AML-193 (cell line): ENCODE results near the gene CDCA7L.
A peak's percentile ranks its signal among the peaks of the same experiment; 100 is the strongest.

ENCODE experiments used
- DNase-seq, 2 experiments: peaks; one replicate each; lab custom pipeline; 2025; lab: John Stamatoyannopoulos, UW

The CDCA7L gene, protein sequence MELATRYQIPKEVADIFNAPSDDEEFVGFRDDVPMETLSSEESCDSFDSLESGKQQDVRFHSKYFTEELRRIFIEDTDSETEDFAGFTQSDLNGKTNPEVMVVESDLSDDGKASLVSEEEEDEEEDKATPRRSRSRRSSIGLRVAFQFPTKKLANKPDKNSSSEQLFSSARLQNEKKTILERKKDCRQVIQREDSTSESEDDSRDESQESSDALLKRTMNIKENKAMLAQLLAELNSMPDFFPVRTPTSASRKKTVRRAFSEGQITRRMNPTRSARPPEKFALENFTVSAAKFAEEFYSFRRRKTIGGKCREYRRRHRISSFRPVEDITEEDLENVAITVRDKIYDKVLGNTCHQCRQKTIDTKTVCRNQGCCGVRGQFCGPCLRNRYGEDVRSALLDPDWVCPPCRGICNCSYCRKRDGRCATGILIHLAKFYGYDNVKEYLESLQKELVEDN

DNA sequence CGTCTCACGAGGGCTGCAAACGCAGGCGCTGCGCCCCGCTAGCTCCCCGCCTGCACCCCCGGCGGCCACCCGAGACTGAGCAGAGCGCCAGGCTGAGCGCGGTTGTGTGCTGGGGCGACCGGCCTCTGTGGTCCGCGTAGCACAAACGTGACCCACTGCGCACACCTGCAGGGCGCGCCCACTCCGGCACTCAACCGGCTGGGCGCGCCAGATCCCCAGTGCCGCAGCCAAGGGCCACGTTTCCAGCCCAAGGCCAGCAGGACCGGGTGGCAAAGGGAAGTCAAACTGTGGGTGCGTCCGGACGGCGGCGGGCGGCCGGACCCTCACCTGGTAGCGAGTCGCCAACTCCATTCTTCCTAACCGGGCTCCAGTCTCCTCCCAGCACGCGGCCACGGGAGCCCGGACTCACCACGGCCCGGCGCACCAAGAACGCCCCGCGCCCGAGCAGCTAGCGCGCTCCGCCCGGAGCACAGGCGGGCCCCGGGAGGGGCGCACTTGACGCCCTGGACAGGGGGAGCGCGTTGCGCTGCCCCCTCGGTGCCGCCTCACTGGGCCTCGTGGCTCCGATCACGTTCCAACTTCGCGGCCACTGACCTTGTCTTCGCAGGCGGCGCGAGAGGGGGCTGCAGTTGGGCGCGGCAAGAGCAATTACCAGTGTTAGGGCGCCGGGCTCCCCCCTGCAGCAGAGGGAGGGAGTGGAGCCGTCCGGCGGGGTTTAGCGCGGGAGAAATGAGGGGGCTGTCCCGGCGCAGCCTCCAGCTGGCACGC is at the start of gene CDCA7L:
CDCA7L (minus strand) TSS at position 446 of the 768 bp plus-strand sequence; CDS start at position 351, 95 bp downstream.
- peak; percentile 76 to 80 for DNase-seq

DNA sequence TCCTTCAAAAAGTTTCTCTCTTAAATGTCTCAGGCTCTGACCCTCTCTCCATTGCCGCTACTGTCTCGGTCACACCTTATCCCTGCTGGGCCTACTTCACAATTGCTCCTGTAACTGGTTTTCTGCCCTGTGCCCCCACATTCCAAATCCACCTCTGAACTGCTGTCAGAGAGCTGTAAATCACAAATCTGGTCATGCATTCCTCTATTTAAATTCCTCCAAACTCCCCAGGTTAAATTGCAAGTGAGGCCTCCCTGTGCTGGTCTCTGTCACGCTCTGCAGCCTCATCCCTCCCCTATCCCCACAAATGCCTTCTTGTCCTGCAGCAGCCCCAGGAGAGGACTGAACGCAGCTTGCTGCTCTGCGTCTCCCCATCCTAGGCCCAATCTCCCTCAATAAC is 40.4 kb upstream of the CDCA7L start:
- no peak for DNase-seq

GRCh38 chr7:21984042-21984441 is 38.3 kb upstream of the CDCA7L start:
- DNase-seq: no peak

DNA sequence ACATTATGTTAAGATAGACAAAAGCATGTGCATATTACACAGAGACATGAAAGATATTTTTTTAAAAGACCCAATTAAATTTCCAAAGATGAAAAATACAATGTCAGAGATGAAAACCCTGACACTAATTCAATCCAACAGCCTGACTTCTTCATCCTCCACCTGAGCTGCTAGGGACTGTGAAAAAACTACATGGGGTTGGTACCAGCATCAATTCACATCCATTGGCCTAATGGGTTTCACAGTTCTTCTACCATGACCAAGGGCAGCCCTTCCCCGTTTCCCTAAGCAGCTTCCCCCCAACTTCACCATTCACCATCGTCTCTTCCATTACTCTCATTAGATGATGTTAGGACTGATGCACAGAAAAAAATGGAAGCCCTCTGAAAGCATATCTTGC is 37.4 kb upstream of the CDCA7L start:
- no peak for DNase-seq

DNA sequence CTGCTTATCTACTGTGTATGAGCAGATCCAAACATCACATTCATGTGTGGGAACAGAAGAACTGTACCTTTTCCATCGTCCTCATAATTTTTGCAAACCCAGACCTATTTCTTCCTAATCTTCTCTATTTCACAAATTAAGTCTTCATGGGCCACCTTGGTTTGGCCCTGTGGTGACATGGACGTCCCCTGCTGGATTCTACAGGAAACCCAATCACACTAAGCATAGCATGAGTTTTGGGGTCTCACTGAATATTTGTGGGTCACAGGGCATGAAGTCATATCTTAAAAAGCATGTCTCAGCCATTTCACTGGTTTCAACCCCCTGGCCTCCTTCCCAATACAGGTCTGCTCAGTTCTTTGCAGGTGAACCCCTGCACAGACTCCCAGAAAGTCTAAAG is 35.8 kb upstream of the CDCA7L start:
- DNase-seq: no peak

GRCh38 chr7:21980926-21981500 is 35.3 kb upstream of the CDCA7L start:
- no peak for DNase-seq

- DNase-seq: no peak
Observed at GRCh38 chr7:21972397-21972784, 26.7 kb upstream of the CDCA7L start.

- no peak for DNase-seq
Observed at GRCh38 chr7:21971780-21972396, 26.2 kb upstream of the CDCA7L start.

DNA sequence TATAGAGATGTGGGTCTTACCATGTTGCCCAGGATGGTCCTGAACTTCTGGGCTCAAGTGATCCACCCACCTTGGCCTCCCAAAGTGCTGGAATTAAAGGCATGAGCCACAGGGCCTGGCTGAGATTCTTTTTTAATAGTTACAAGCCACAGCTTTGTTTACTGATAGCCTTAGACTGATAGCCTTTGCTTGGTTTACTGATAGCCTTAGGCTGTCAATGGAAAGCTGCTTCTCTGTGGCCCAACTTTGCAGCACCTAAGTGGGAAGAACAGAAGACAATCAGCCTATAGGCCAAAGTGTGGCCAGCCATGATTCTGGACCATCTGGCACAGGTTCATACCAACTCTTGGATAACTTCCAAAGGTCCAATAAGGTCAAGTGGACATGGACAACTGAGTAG is 24.1 kb upstream of the CDCA7L start:
- no peak for DNase-seq

- DNase-seq: peak; percentile 68 to 72
Observed at GRCh38 chr7:21967598-21968003, 21.9 kb upstream of the CDCA7L start.

DNA sequence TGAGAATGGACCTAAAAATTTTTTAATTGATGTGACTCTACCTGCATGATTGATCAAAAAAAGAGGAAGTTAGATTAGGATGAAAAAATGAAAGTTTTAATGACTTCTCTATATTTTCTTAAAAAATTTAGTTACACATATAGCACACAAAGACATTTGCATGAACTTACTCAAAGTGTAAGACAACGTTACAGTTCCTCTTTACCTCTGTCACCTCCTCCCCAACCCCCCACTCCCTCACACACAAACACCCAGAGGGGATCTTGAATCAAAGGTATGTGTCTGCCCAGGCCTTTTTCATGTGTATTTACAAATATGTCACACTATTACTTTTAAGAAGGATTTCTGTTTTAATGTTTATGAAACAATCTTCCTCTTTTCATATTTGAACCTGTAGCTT is 20.6 kb upstream of the CDCA7L start:
- no peak for DNase-seq

- DNase-seq: peak; percentile 16 to 25
Observed at GRCh38 chr7:21965291-21965690, 19.6 kb upstream of the CDCA7L start.

DNA sequence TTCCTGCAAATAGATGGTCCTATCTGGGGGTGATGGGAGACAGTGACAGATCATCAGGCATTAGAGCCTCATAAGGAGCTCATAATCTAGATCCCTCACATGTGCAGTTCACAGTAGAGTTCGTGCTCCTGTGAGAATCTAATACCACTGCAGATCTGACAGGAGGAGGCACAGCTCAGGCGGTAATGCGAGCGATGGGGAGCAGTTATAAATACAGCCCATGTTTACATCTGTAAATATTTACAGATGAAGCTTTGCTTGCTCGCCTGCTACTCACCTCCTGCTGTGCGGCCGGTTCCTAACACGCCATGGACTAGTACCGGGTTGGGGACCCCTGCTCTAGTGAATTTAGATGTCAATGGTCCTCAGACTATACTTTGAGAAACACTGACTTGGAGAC is 17.0 kb upstream of the CDCA7L start:
- no peak for DNase-seq

DNA sequence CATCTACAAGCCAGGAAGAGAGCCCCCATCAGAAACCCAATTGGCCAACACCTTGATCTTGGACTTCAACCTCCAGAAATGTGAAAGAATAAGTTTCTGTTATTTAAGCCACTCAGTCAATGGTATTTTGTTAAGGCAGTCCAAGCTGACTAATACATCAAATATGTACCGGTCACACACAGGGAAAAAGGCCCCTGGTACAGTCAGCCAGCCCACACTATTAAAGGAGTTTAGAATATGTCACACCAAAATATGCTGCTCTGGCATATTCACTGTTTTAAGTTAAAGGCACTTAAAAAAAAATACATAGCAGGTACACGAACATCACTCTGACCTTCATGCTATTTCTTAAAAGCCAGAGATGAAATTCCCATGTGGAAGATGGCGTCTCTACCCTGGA is 15.2 kb upstream of the CDCA7L start:
- no peak for DNase-seq

- no peak for DNase-seq
Observed at GRCh38 chr7:21959387-21959776, 13.7 kb upstream of the CDCA7L start.

DNA sequence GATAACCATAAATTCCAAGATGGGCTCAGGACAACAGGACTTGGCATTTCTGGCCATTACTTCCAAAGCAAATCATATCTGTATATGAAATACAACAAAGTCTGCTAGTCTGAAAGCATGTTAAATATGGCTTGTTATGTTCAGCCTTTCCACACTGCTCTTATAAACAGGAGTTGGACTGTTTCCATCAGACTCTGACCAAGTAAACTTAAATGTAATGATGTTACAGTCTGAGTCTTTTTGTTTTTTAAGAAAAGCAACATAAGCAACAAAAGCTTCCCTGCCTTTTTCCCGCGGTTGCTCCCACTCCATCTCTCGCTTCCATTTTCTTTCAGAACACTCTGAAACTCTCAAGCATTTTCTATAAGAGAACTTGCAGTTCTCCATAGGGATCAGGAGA is 8.1 kb upstream of the CDCA7L start:
- no peak for DNase-seq

DNA sequence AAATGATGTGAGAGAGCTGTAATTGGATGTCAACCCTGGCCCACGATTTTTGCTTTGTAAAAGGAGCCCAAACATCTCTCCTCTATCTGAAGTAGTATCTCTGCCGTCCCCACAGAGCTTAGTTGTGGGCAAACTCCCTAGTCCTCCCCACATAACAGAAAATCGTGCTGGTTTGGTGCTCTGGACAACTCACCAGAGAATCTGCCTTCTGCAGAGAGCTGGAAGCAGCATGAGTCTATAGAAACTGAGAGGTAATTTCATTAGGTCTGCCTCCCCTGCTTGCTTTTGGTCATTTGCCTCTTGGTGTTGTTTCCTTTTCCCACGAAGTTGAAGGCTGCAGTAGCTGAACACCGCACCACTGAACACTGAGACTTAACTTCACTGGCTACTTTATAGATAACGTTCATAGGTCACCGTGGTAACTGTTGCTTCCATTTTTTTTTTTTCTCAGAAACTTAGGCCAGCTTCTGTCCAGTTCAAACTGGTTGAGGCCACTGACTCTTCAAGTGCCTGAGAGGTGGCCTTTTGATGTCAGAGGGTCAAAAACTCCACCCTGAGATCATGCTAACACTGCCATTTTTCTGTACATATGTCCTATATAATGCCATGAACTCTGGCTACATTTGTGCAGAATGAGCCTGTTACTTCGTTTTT is 3.3 kb upstream of the CDCA7L start:
- no peak for DNase-seq

- DNase-seq: no peak
Observed at GRCh38 chr7:21948364-21948763, 2.7 kb upstream of the CDCA7L start.

GRCh38 chr7:21947946-21948345 is 2.2 kb upstream of the CDCA7L start:
- no peak for DNase-seq

- DNase-seq: no peak
Observed at GRCh38 chr7:21947056-21947455, 1.4 kb upstream of the CDCA7L start.

GRCh38 chr7:21946222-21946709 is 567 bp upstream of the CDCA7L start:
- DNase-seq: no peak
